WTC11 (cell line): Measurements from ENCODE around the gene POLR2A.

Experiments used
- FOXP1 ChIP-seq: sonication (generic); formaldehyde crosslinking; IDR thresholded peaks from 2 replicates; pipeline ENCODE4 v1.8.0; 2022; ENCODE audit warnings: missing genetic modification reagents, mild to moderate bottlenecking, moderate library complexity, borderline replicate concordance
- HMGA2 ChIP-seq: fragments of 250-450 bp; sonication (Bioruptor Pico); IDR thresholded peaks from 2 replicates; pipeline ENCODE4 v1.4.0; 2021; ENCODE audit warnings: mild to moderate bottlenecking, moderate library complexity
- MXD4 ChIP-seq: fragments of 250-450 bp; sonication (Bioruptor Pico); IDR thresholded peaks from 2 replicates; pipeline ENCODE4 v1.8.0; 2021; ENCODE audit warnings: mild to moderate bottlenecking, moderate library complexity, borderline replicate concordance
- NR1H2 ChIP-seq: sonication (generic); formaldehyde crosslinking; IDR thresholded peaks from 2 replicates; pipeline ENCODE4 v1.9.0; 2021; ENCODE audit warnings: mild to moderate bottlenecking, moderate library complexity, missing genetic modification reagents
- TCF7 ChIP-seq: sonication (generic); formaldehyde crosslinking; IDR thresholded peaks from 2 replicates; pipeline ENCODE4 v1.8.0; 2022; ENCODE audit warnings: mild to moderate bottlenecking, low read depth, missing genetic modification reagents, moderate library complexity
- TF ChIP-seq, protein P1 (sequence below): sonication (generic); formaldehyde crosslinking; IDR thresholded peaks from 2 replicates; pipeline ENCODE4 v1.8.1; 2023; ENCODE audit warnings: mild to moderate bottlenecking, missing genetic modification reagents, moderate library complexity
- TF ChIP-seq, protein P2 (sequence below): sonication (generic); formaldehyde crosslinking; IDR thresholded peaks from 2 replicates; pipeline ENCODE4 v1.8.1; 2023; ENCODE audit warnings: mild to moderate bottlenecking, missing genetic modification reagents
- TF ChIP-seq, protein P3 (sequence below): sonication (generic); formaldehyde crosslinking; IDR thresholded peaks from 2 replicates; pipeline ENCODE4 v1.8.0; 2022; ENCODE audit warnings: missing genetic modification reagents
- TF ChIP-seq, protein P4 (sequence below): fragments of 200-600 bp; IDR thresholded peaks from 2 replicates; pipeline ENCODE4 v1.8.0; 2022; ENCODE audit warnings: antibody characterized with exemption
- TF ChIP-seq, protein P5 (sequence below): sonication (generic); formaldehyde crosslinking; IDR thresholded peaks from 2 replicates; pipeline ENCODE4 v1.8.1; 2022; ENCODE audit warnings: missing genetic modification reagents, borderline replicate concordance
- TF ChIP-seq, protein P6 (sequence below): fragments of 250-450 bp; sonication (Bioruptor Pico); IDR thresholded peaks from 2 replicates; pipeline ENCODE4 v1.9.0; 2021; ENCODE audit warnings: mild to moderate bottlenecking
- TF ChIP-seq, protein P7 (sequence below): sonication (generic); formaldehyde crosslinking; IDR thresholded peaks from 2 replicates; pipeline ENCODE4 v1.8.0; 2022; ENCODE audit warnings: mild to moderate bottlenecking, missing genetic modification reagents
- TF ChIP-seq, protein P8 (sequence below): sonication (generic); formaldehyde crosslinking; IDR thresholded peaks from 2 replicates; pipeline ENCODE4 v1.8.1; 2023; ENCODE audit warnings: mild to moderate bottlenecking, moderate library complexity, missing genetic modification reagents

DNA sequence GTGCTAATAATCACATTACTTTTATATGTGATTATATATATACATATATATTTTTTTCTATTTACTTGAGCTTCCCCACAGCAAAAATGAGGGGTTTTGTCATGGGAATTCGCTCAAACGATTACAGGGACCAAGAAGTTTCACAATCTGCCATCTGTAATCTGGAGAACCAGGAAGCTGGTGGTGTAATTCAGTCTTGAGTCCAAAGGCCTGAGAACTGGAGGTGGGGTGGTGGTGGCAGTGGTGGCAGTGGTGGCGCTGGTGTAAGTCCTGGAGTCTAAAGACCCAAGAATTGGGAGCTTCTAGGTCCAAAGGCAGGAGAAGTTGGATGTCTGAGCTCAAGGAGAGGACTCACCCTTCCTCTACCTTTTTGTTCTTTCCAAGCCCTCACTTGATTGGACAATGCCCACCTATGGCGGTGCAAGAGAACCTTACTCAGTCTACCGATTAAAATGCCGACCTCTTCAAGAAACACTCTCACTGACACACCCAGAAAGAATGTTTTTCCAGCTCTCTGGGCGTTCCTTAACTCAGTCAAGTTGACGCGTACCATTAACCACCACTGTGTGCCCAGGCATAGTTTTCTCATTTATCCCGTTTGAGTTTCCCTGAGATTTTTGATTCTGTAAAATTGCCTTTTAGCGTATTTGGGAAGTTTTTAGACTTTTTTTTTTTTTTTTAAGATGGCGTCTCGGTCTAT, 31.9 kb downstream of the POLR2A start:
- TF ChIP-seq, protein P1, sequence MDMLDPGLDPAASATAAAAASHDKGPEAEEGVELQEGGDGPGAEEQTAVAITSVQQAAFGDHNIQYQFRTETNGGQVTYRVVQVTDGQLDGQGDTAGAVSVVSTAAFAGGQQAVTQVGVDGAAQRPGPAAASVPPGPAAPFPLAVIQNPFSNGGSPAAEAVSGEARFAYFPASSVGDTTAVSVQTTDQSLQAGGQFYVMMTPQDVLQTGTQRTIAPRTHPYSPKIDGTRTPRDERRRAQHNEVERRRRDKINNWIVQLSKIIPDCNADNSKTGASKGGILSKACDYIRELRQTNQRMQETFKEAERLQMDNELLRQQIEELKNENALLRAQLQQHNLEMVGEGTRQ (CRISPR knock-in tag), result no peak
- no peak for TF ChIP-seq MXD4 (CRISPR knock-in tag)
- TF ChIP-seq, protein P2, sequence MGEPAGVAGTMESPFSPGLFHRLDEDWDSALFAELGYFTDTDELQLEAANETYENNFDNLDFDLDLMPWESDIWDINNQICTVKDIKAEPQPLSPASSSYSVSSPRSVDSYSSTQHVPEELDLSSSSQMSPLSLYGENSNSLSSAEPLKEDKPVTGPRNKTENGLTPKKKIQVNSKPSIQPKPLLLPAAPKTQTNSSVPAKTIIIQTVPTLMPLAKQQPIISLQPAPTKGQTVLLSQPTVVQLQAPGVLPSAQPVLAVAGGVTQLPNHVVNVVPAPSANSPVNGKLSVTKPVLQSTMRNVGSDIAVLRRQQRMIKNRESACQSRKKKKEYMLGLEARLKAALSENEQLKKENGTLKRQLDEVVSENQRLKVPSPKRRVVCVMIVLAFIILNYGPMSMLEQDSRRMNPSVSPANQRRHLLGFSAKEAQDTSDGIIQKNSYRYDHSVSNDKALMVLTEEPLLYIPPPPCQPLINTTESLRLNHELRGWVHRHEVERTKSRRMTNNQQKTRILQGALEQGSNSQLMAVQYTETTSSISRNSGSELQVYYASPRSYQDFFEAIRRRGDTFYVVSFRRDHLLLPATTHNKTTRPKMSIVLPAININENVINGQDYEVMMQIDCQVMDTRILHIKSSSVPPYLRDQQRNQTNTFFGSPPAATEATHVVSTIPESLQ (CRISPR knock-in tag), result no peak
- TF ChIP-seq, protein P3, sequence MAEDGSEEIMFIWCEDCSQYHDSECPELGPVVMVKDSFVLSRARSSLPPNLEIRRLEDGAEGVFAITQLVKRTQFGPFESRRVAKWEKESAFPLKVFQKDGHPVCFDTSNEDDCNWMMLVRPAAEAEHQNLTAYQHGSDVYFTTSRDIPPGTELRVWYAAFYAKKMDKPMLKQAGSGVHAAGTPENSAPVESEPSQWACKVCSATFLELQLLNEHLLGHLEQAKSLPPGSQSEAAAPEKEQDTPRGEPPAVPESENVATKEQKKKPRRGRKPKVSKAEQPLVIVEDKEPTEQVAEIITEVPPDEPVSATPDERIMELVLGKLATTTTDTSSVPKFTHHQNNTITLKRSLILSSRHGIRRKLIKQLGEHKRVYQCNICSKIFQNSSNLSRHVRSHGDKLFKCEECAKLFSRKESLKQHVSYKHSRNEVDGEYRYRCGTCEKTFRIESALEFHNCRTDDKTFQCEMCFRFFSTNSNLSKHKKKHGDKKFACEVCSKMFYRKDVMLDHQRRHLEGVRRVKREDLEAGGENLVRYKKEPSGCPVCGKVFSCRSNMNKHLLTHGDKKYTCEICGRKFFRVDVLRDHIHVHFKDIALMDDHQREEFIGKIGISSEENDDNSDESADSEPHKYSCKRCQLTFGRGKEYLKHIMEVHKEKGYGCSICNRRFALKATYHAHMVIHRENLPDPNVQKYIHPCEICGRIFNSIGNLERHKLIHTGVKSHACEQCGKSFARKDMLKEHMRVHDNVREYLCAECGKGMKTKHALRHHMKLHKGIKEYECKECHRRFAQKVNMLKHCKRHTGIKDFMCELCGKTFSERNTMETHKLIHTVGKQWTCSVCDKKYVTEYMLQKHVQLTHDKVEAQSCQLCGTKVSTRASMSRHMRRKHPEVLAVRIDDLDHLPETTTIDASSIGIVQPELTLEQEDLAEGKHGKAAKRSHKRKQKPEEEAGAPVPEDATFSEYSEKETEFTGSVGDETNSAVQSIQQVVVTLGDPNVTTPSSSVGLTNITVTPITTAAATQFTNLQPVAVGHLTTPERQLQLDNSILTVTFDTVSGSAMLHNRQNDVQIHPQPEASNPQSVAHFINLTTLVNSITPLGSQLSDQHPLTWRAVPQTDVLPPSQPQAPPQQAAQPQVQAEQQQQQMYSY (CRISPR knock-in tag), result no peak
- TF ChIP-seq NR1H2 (CRISPR knock-in tag), result no peak
- TF ChIP-seq, protein P4, sequence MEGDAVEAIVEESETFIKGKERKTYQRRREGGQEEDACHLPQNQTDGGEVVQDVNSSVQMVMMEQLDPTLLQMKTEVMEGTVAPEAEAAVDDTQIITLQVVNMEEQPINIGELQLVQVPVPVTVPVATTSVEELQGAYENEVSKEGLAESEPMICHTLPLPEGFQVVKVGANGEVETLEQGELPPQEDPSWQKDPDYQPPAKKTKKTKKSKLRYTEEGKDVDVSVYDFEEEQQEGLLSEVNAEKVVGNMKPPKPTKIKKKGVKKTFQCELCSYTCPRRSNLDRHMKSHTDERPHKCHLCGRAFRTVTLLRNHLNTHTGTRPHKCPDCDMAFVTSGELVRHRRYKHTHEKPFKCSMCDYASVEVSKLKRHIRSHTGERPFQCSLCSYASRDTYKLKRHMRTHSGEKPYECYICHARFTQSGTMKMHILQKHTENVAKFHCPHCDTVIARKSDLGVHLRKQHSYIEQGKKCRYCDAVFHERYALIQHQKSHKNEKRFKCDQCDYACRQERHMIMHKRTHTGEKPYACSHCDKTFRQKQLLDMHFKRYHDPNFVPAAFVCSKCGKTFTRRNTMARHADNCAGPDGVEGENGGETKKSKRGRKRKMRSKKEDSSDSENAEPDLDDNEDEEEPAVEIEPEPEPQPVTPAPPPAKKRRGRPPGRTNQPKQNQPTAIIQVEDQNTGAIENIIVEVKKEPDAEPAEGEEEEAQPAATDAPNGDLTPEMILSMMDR, result no peak
- TF ChIP-seq, protein P5, sequence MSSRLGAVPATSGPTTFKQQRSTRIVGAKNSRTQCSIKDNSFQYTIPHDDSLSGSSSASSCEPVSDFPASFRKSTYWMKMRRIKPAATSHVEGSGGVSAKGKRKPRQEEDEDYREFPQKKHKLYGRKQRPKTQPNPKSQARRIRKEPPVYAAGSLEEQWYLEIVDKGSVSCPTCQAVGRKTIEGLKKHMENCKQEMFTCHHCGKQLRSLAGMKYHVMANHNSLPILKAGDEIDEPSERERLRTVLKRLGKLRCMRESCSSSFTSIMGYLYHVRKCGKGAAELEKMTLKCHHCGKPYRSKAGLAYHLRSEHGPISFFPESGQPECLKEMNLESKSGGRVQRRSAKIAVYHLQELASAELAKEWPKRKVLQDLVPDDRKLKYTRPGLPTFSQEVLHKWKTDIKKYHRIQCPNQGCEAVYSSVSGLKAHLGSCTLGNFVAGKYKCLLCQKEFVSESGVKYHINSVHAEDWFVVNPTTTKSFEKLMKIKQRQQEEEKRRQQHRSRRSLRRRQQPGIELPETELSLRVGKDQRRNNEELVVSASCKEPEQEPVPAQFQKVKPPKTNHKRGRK, result no peak
- no peak for TF ChIP-seq HMGA2
- TF ChIP-seq, protein P6, sequence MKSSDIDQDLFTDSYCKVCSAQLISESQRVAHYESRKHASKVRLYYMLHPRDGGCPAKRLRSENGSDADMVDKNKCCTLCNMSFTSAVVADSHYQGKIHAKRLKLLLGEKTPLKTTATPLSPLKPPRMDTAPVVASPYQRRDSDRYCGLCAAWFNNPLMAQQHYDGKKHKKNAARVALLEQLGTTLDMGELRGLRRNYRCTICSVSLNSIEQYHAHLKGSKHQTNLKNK (CRISPR knock-in tag), result no peak
- TF ChIP-seq, protein P7, sequence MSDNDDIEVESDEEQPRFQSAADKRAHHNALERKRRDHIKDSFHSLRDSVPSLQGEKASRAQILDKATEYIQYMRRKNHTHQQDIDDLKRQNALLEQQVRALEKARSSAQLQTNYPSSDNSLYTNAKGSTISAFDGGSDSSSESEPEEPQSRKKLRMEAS (CRISPR knock-in tag), result no peak
- TF ChIP-seq FOXP1, result no peak
- TF ChIP-seq, protein P8, sequence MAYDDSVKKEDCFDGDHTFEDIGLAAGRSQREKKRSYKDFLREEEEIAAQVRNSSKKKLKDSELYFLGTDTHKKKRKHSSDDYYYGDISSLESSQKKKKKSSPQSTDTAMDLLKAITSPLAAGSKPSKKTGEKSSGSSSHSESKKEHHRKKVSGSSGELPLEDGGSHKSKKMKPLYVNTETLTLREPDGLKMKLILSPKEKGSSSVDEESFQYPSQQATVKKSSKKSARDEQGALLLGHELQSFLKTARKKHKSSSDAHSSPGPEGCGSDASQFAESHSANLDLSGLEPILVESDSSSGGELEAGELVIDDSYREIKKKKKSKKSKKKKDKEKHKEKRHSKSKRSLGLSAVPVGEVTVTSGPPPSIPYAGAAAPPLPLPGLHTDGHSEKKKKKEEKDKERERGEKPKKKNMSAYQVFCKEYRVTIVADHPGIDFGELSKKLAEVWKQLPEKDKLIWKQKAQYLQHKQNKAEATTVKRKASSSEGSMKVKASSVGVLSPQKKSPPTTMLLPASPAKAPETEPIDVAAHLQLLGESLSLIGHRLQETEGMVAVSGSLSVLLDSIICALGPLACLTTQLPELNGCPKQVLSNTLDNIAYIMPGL (CRISPR knock-in tag), result no peak
- no peak for TF ChIP-seq TCF7 (CRISPR knock-in tag)
